HCT116 (cell line): ENCODE measurements around the gene CD244. TPM values are rescaled to one million over a fixed set of nuclear protein-coding genes. Genes with fewer than 3 reads are reported as not detected.

Experiments
- ATAC-seq: fragments of 200-7000 bp; cut with Tn5 transposase; 2 replicates; pipeline ENCODE4 v1.9.1; 2020; ENCODE audit warnings: mild to moderate bottlenecking, moderate library complexity
- BruUV-seq: library from RNA; stranded (reverse); fragments of 400-500 nt; replicated peaks from 2 replicates; lab custom pipeline; 2021; lab: Mats Ljungman, UMichigan
- CTCF ChIA-PET: fragments of 300-600 bp; sonication (Branson Sonifier 250); formaldehyde crosslinking; loops from one replicate; lab custom pipeline; 2021; ENCODE audit warnings: antibody characterized with exemption; lab: Charles Lee
- POLR2A ChIA-PET: fragments of 300-600, 350-600 bp; sonication (Branson Sonifier 250); formaldehyde crosslinking; loops from one replicate; lab custom pipeline; 2021; ENCODE audit warnings: antibody characterized with exemption; lab: Charles Lee
- RAD21 ChIA-PET, 2 experiments: fragments of 300-600 bp; sonication (Branson Sonifier 250); formaldehyde crosslinking; loops; one replicate each; lab custom pipeline; 2023; ENCODE audit warnings: low total read pairs in 2 of 2; ENCODE audit not compliant: uncharacterized antibody in 2 of 2, unreplicated experiment in 2 of 2, low non-redundant PET in 1 of 2; lab: Charles Lee
- DNase-seq: peaks from one replicate; pipeline ENCODE4 v3.0.0-alpha.2; 2010; ENCODE audit warnings: low read depth, low spot score
- H2AFZ ChIP-seq: fragments of 200-600 bp; shearing (Covaris generic), sonication (generic); 2 replicates; pipeline ENCODE4 v1.6.1; 2017; ENCODE audit warnings: low read depth, mixed run types, mixed read lengths, antibody characterized with exemption, low read length; ENCODE audit not compliant: poor library complexity, severe bottlenecking
- H3K27ac ChIP-seq: 2 replicates; pipeline ENCODE4 v1.5.1; 2012; ENCODE audit warnings: low read depth, low read length
- H3K27me3 ChIP-seq: fragments of 200-600 bp; sonication (generic); 2 replicates; pipeline ENCODE4 v1.6.1; 2016; ENCODE audit warnings: mixed run types, low read length, mixed read lengths; ENCODE audit not compliant: insufficient read depth
- H3K36me3 ChIP-seq, 2 experiments: fragments of 200-500 bp in 1 of 2; fragments of 200-600 bp in 1 of 2; sonication (Bioruptor generic) in 1 of 2; sonication (generic) in 1 of 2; 2 replicates each; pipeline versions ENCODE4 v1.5.1 to v1.6.1; 2014 to 2016; ENCODE audit warnings: low read length in 2 of 2, inconsistent platforms in 1 of 2, mixed read lengths in 1 of 2, mixed run types in 1 of 2; ENCODE audit not compliant: insufficient read depth in 2 of 2, control insufficient read depth in 1 of 2
- H3K4me1 ChIP-seq, 2 experiments: fragments of 200-600 bp in 1 of 2; sonication (generic) in 1 of 2; 2 replicates each; pipeline versions ENCODE4 v1.5.1 to v1.6.1; 2012 to 2017; ENCODE audit warnings: low read length in 2 of 2, inconsistent platforms in 1 of 2, mild to moderate bottlenecking in 1 of 2, mixed read lengths in 1 of 2, mixed run types in 1 of 2, moderate library complexity in 1 of 2; ENCODE audit not compliant: insufficient read depth in 2 of 2, control insufficient read depth in 1 of 2
- H3K4me2 ChIP-seq: fragments of 200-600 bp; sonication (generic); 2 replicates; pipeline ENCODE4 v1.6.1; 2017; ENCODE audit warnings: mixed run types, low read length, mixed read lengths
- H3K4me3 ChIP-seq, 2 experiments: fragments of 200-600 bp in 1 of 2; sonication (generic) in 1 of 2; replicated peaks in 1 of 2; 2 replicates each; pipeline ENCODE4 v1.5.1; 2011 to 2016; ENCODE audit warnings: low read length in 2 of 2, control low read depth in 1 of 2, low read depth in 1 of 2, mild to moderate bottlenecking in 1 of 2, mixed read lengths in 1 of 2, mixed run types in 1 of 2
- H3K79me2 ChIP-seq: fragments of 200-600 bp; sonication (generic); 2 replicates; pipeline ENCODE4 v1.6.1; 2017; ENCODE audit warnings: mild to moderate bottlenecking, mixed run types, low read length, moderate library complexity, mixed read lengths; ENCODE audit not compliant: insufficient read depth
- H3K9ac ChIP-seq: fragments of 200-600 bp; sonication (generic); 2 replicates; pipeline ENCODE4 v1.6.1; 2016; ENCODE audit warnings: low read length, mixed read lengths
- H3K9me2 ChIP-seq: fragments of 200-600 bp; sonication (generic), shearing (Covaris generic); 2 replicates; pipeline ENCODE4 v1.6.1; 2017; ENCODE audit warnings: mixed run types, mild to moderate bottlenecking, moderate library complexity; ENCODE audit not compliant: insufficient read depth
- H3K9me3 ChIP-seq, 2 experiments: fragments of 200-500 bp in 1 of 2; fragments of 200-600 bp in 1 of 2; sonication (Bioruptor generic) in 1 of 2; sonication (generic) in 1 of 2; 2 replicates each; pipeline ENCODE4 v1.6.1; 2014 to 2017; ENCODE audit warnings: low read length in 2 of 2, mixed read lengths in 2 of 2, inconsistent platforms in 1 of 2, low read depth in 1 of 2, mild to moderate bottlenecking in 1 of 2, mixed run types in 1 of 2, moderate library complexity in 1 of 2; ENCODE audit not compliant: control insufficient read depth in 1 of 2, insufficient read depth in 1 of 2
- H4K20me1 ChIP-seq: fragments of 200-600 bp; sonication (generic), shearing (Covaris generic); 2 replicates; pipeline ENCODE4 v1.6.1; 2017; ENCODE audit warnings: mixed run types, mild to moderate bottlenecking, moderate library complexity; ENCODE audit not compliant: insufficient read depth
- CEBPB ChIP-seq: IDR thresholded peaks from 2 replicates; pipeline ENCODE4 v1.6.1; 2012; ENCODE audit warnings: low read depth
- POLR2AphosphoS5 ChIP-seq: IDR thresholded peaks from 2 replicates; pipeline ENCODE4 v1.6.1; 2011; ENCODE audit warnings: mild to moderate bottlenecking, low read depth, low read length, moderate library complexity
- SIN3A ChIP-seq: IDR thresholded peaks from 2 replicates; pipeline ENCODE4 v1.6.1; 2012; ENCODE audit warnings: low read depth
- SP1 ChIP-seq: IDR thresholded peaks from 2 replicates; pipeline ENCODE4 v1.6.1; 2012; ENCODE audit warnings: low read depth
- SRF ChIP-seq: IDR thresholded peaks from 2 replicates; pipeline ENCODE4 v1.6.1; 2012; ENCODE audit warnings: low read depth
- ZNF274 ChIP-seq: fragments of 200-500 bp; sonication (Bioruptor generic); IDR thresholded peaks from 2 replicates; pipeline ENCODE4 v1.6.1; 2014; ENCODE audit warnings: mild to moderate bottlenecking, low read depth, low read length, inconsistent platforms
- intact Hi-C: fragments of 100-400 bp; cut with micrococcal nuclease; formaldehyde crosslinking; loops from 2 replicates; pipeline ENCODE4 v1.10.0; 2022
- total RNA-seq: library from RNA; stranded (reverse); gene quantifications from one replicate; pipeline ENCODE4 v1.2.1, GENCODE V29; 2021; ENCODE audit not compliant: unreplicated experiment
- TF ChIP-seq, protein P1 (sequence below): IDR thresholded peaks from 2 replicates; pipeline ENCODE4 v1.6.1; 2012
- TF ChIP-seq, protein P2 (sequence below): IDR thresholded peaks from 2 replicates; pipeline ENCODE4 v1.6.1; 2011; ENCODE audit warnings: mild to moderate bottlenecking, low read length, moderate library complexity; ENCODE audit not compliant: insufficient replicate concordance; ENCODE audit errors: extremely low read depth

CD244 gene
- total RNA-seq, 1 experiment from 2014 or later = not detected

DNA sequence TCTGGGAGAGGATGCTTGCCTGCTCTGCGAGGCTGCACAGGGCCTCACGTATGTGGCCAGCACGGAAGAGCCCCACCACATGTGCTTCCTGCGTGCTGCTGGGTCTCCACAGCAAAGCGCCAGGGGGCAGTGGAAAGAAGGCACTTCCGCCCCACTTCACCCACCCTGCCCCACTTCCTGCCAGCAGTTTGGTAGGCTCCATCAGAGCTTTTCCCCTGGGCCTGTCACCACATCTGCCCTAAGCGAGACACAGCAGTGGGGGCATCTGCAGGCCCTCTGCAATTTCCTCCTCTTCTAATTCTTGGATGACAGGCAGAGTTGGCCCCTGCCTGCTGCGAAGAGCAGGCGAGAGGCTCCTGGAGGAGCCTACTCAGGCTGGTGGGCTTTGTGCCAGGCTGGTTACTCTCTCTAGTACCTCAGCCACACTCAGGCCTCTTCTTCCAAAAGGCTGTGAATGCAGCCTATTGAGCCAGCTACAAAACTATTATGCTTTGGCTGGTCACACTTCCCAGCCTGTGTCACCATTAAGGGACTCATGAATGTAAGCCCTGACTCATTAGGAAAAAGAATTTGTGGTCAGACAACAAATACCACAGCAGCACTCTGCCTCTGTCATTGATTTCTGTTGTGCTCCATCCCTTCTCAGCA is 25.0 kb downstream of the CD244 start:
- BruUV-seq = no TSS peak

More for the DNA sequence above, 25.0 kb downstream of the CD244 start:
- ChIA-PET POLR2A (no interaction called here), CTCF (interaction anchor here (1.0 to 5.0 kb wide), 3 partner anchors 58 to 116 kb away, joined by 3 to 45 read pairs (median 9); partner anchors contain the start of gene ITLN2), RAD21 (interaction anchor here in 1 of 2 experiments (0.6 to 0.8 kb wide), 2 partner anchors 114 to 156 kb away, joined by 3 to 5 read pairs; no protein-coding TSS in a partner anchor)
- Histone ChIP-seq H3K27me3 (peaks cover 5% of the 10 kb centered on the region; the same call in 1 of the 2 replicates), H3K4me2 (no peak overlapping the region), H2AFZ (no peak overlapping the region), H3K36me3 (no peaks in the 10 kb centered on the region), H3K9ac (no peak overlapping the region), H3K9me3 (no peaks in the 10 kb centered on the region), H3K9me2 (no peaks in the 10 kb centered on the region), H4K20me1 (no peaks in the 10 kb centered on the region), H3K4me3 (no peak overlapping the region), H3K79me2 (no peaks in the 10 kb centered on the region), H3K27ac (no peak overlapping the region), H3K4me1 (0 out of 4 replicates have a peak, but pooled peaks cover 0 to 3% of the 10 kb centered on the region in 2 experiments)
- TF ChIP-seq ZNF274 = no peak
- TF ChIP-seq, protein P1, sequence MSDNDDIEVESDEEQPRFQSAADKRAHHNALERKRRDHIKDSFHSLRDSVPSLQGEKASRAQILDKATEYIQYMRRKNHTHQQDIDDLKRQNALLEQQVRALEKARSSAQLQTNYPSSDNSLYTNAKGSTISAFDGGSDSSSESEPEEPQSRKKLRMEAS = no peak
- TF ChIP-seq, protein P2, sequence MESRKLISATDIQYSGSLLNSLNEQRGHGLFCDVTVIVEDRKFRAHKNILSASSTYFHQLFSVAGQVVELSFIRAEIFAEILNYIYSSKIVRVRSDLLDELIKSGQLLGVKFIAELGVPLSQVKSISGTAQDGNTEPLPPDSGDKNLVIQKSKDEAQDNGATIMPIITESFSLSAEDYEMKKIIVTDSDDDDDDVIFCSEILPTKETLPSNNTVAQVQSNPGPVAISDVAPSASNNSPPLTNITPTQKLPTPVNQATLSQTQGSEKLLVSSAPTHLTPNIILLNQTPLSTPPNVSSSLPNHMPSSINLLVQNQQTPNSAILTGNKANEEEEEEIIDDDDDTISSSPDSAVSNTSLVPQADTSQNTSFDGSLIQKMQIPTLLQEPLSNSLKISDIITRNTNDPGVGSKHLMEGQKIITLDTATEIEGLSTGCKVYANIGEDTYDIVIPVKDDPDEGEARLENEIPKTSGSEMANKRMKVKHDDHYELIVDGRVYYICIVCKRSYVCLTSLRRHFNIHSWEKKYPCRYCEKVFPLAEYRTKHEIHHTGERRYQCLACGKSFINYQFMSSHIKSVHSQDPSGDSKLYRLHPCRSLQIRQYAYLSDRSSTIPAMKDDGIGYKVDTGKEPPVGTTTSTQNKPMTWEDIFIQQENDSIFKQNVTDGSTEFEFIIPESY = no peak
- TF ChIP-seq SIN3A = no peak
- TF ChIP-seq SRF = no peak
- no peak for TF ChIP-seq POLR2AphosphoS5
- no peak for TF ChIP-seq SP1
- no peak for TF ChIP-seq CEBPB
- ATAC-seq (peak; percentile 76), DNase-seq (peak; percentile 12)
- intact Hi-C loops = loop anchor here (5.0 kb wide), 1 partner anchor 300 kb away; no protein-coding TSS in a partner anchor
